ENCODE results near the gene KAT5. TPM values are rescaled to one million over a fixed set of nuclear protein-coding genes. Genes with fewer than 3 reads are reported as not detected.

The KAT5 gene
- total and polyA plus RNA-seq, 2 of the 4 experiments (the other 2 are of a cell fraction): 33.3 to 34.2 TPM

GRCh38 chr11:65722261-65722660, 10.2 kb downstream of the KAT5 start:
- POLR2A ChIA-PET (ENCODE audit: unreplicated experiment): no interaction called here
- H2AFZ ChIP-seq (replicated peaks; ENCODE audit: low read length, poor library complexity): no peak overlapping the region
- CTCF ChIA-PET: interaction anchor here (1.4 kb wide), 1 partner anchor 166 kb away, joined by 3 read pairs; the partner anchor contains the start of gene FIBP

More at GRCh38 chr11:65722261-65722660, 10.2 kb downstream of the KAT5 start:
- Histone ChIP-seq H3K23ac (ENCODE audit: low read depth, low read length) (no peak overlapping the region), H2BK15ac (ENCODE audit: low read depth, low read length) (no peak overlapping the region), H3K9ac (ENCODE audit: low read depth, low read length) (no peak overlapping the region), H3K27me3 (ENCODE audit: control insufficient read depth, insufficient read depth, low read length) (no peaks in the 10 kb centered on the region; the same call in 1 of the 2 replicates), H3K9me3 (ENCODE audit: control insufficient read depth, insufficient read depth, low read length) (no peaks in the 10 kb centered on the region), H2BK5ac (ENCODE audit: low read depth, low read length, poor library complexity, severe bottlenecking) (no peak overlapping the region), H2BK120ac (ENCODE audit: low read depth, low read length) (no peak overlapping the region), H3K27ac (ENCODE audit: insufficient read depth, low read length) (no peak overlapping the region), H3K56ac (ENCODE audit: extremely low read depth, insufficient read depth, low read length) (no peak overlapping the region), H3K4me3 (ENCODE audit: insufficient read depth, low read depth, low read length) (no peak overlapping the region), H4K20me1 (ENCODE audit: insufficient read depth, low read length) (peaks cover 26% of the 10 kb centered on the region), H2AK9ac (replicated peaks; ENCODE audit: low read depth, low read length, poor library complexity) (no peak overlapping the region), H4K8ac (ENCODE audit: low read depth in 2 of 2, low read length in 2 of 2) (no peak overlapping the region), H4K91ac (ENCODE audit: insufficient read depth, low read depth, low read length) (no peak overlapping the region), H3K4me2 (ENCODE audit: low read depth, low read length) (no peak overlapping the region), H3K4ac (ENCODE audit: low read depth, low read length) (no peak overlapping the region), H3K14ac (replicated peaks; ENCODE audit: low read depth, low read length) (no peak overlapping the region), H2AK5ac (ENCODE audit: low read depth, low read length) (no peak overlapping the region), H3K36me3 (ENCODE audit: control insufficient read depth, insufficient read depth, low read length) (peaks cover 19% of the 10 kb centered on the region), H2BK20ac (ENCODE audit: low read depth, low read length) (no peak overlapping the region), H3K9me1 (ENCODE audit: insufficient read depth, low read length) (peaks cover 5% of the 10 kb centered on the region; the same call in 1 of the 2 replicates), H4K5ac (ENCODE audit: low read depth, low read length) (no peak overlapping the region), H3K18ac (ENCODE audit: low read depth, low read length) (no peak overlapping the region), H3K79me1 (ENCODE audit: low read depth in 1 of 2, low read length in 2 of 2) (peaks cover 10 to 29% of the 10 kb centered on the region in 2 experiments; a peak in 3 of 4 replicates), H3K4me1 (ENCODE audit: control insufficient read depth, insufficient read depth, low read length) (peaks cover 6% of the 10 kb centered on the region; the same call in 1 of the 2 replicates)
- in situ Hi-C loops (cut with MboI; ENCODE audit: low sequenced_read_pairs) (no loop called here), dilution Hi-C loops (cut with HindIII; ENCODE audit: low sequenced_read_pairs, unreplicated experiment) (no loop called here), intact Hi-C loops (cut with micrococcal nuclease) (no loop called here)
- BruUV-seq (replicated peaks): no TSS peak
- WGBS, 2 experiments (ENCODE audit: extremely low coverage in 2 of 2, insufficient read length in 1 of 2): 71% methylated on average over 1 of the region's 1 CpG; no CpG with 5 or more reads in 1 of the 2 experiments
- ATAC-seq (ENCODE audit: low read depth) (no peak), DNase-seq (no peak)
- no peak for TF ChIP-seq RAD21 (IDR thresholded peaks at IDR 0.05; ENCODE audit: low read length)
- TF ChIP-seq POLR2A (IDR thresholded peaks at IDR 0.05; ENCODE audit: low read depth, low read length): no peak
- no peak for TF ChIP-seq CHD1 (IDR thresholded peaks at IDR 0.05; ENCODE audit: low read depth, low read length)
- no peak for TF ChIP-seq SMC3 (IDR thresholded peaks at IDR 0.05; ENCODE audit: low read depth, low read length)
- no peak for TF ChIP-seq NFE2L2 (IDR thresholded peaks at IDR 0.05; ENCODE audit: low read depth, low read length)
- no peak for TF ChIP-seq USF2 (IDR thresholded peaks at IDR 0.05; ENCODE audit: low read depth, low read length)
- no peak for TF ChIP-seq ELK1 (IDR thresholded peaks at IDR 0.05; ENCODE audit: borderline replicate concordance, low read depth, low read length)
